Vagina (tissue), 2 donors: ENCODE measurements around the gene INPP5A.

Experiments
- POLR2A ChIP-seq, 2 donors: fragments of 450-650 bp; IDR thresholded peaks; one replicate each; pipeline ENCODE4 v1.6.1; 2017; ENCODE audit warnings: antibody characterized with exemption in 2 of 2, mild to moderate bottlenecking in 2 of 2, moderate library complexity in 2 of 2
- POLR2AphosphoS5 ChIP-seq, 2 donors: sonication (generic); formaldehyde crosslinking; IDR thresholded peaks; one replicate each; pipeline ENCODE4 v1.9.0; 2017; ENCODE audit warnings: antibody characterized with exemption in 2 of 2, mild to moderate bottlenecking in 2 of 2, low read depth in 1 of 2; ENCODE audit not compliant: insufficient read depth in 1 of 2
- TF ChIP-seq, protein P1 (sequence below), 3 experiments: fragments of 450-650 bp in 2 of 3; fragments of 200-600 bp in 1 of 3; sonication (generic) in 1 of 3; IDR thresholded peaks; one replicate each; pipeline ENCODE4 v1.5.1; 2017 to 2019; ENCODE audit warnings: antibody characterized with exemption in 3 of 3, mild to moderate bottlenecking in 2 of 3, moderate library complexity in 2 of 3

DNA sequence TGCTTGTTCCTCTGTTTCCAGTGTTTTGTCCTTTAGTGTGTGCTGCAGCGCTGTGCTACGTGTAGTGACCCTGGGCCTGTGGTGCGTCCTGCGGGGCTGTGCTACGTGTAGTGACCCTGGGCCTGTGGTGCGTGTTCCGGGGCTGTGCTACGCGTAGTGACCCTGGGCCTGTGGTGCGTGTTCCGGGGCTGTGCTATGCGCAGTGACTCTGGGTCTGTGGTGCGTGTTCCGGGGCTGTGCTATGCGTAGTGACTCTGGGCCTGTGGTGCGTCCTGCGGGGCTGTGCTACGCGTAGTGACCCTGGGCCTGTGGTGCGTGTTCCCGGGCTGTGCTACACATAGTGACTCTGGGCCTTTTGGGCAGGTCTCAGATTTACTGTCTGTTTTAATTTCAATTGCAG lies 60.1 kb downstream of the INPP5A start:
- TF ChIP-seq, protein P1, sequence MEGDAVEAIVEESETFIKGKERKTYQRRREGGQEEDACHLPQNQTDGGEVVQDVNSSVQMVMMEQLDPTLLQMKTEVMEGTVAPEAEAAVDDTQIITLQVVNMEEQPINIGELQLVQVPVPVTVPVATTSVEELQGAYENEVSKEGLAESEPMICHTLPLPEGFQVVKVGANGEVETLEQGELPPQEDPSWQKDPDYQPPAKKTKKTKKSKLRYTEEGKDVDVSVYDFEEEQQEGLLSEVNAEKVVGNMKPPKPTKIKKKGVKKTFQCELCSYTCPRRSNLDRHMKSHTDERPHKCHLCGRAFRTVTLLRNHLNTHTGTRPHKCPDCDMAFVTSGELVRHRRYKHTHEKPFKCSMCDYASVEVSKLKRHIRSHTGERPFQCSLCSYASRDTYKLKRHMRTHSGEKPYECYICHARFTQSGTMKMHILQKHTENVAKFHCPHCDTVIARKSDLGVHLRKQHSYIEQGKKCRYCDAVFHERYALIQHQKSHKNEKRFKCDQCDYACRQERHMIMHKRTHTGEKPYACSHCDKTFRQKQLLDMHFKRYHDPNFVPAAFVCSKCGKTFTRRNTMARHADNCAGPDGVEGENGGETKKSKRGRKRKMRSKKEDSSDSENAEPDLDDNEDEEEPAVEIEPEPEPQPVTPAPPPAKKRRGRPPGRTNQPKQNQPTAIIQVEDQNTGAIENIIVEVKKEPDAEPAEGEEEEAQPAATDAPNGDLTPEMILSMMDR (IDR thresholded peaks at IDR 0.05), result no peak
- no peak for TF ChIP-seq POLR2A (IDR thresholded peaks at IDR 0.05)
- no peak for TF ChIP-seq POLR2AphosphoS5 (IDR thresholded peaks at IDR 0.05; ENCODE audit: insufficient read depth in 1 of 2, low read depth in 1 of 2)
